GM12878 (cell line): ENCODE measurements around the gene ASTL. TPM values are rescaled to one million over a fixed set of nuclear protein-coding genes. Genes with fewer than 3 reads are reported as not detected.

Source experiments
- ATAC-seq: fragments of 200-7000 bp; cut with Tn5 transposase; 3 replicates; pipeline ENCODE4 v1.9.1; 2020; ENCODE audit warnings: mild to moderate bottlenecking, moderate library complexity
- BruUV-seq: library from RNA; stranded (reverse); fragments of 400-500 nt; replicated peaks from 2 replicates; lab custom pipeline; 2021; lab: Mats Ljungman, UMichigan
- CTCF ChIA-PET: fragments of 300-600 bp; sonication (Branson Sonifier 250); formaldehyde crosslinking; extraction: SDS; loops from one replicate; lab custom pipeline; 2021; ENCODE audit warnings: inconsistent platforms; lab: Yijun Ruan, JAX
- POLR2A ChIA-PET: fragments of 350-600 bp; formaldehyde crosslinking; extraction: SDS; loops from one replicate; lab custom pipeline; 2021; ENCODE audit warnings: inconsistent platforms; lab: Charles Lee
- RAD21 ChIA-PET: fragments of 300-600 bp; sonication (Branson Sonifier 250); formaldehyde crosslinking; loops from one replicate; lab custom pipeline; 2023; ENCODE audit warnings: antibody characterized with exemption; ENCODE audit not compliant: unreplicated experiment; lab: Charles Lee
- SMC1A ChIA-PET: fragments of 300-600 bp; sonication (Branson Sonifier 250); formaldehyde crosslinking; loops from one replicate; lab custom pipeline; 2023; ENCODE audit not compliant: unreplicated experiment, uncharacterized antibody; lab: Charles Lee
- DNase-seq: peaks from one replicate; pipeline ENCODE4 v3.0.0-alpha.2; 2011; ENCODE audit warnings: low read depth, low spot score
- FAIRE-seq: peaks from 3 replicates; lab custom pipeline; 2011; peaks lifted over from hg19 to GRCh38; lab: Jason Lieb, UNC
- H2AFZ ChIP-seq: 2 replicates; pipeline ENCODE4 v1.6.0; 2011; ENCODE audit warnings: low read depth, low read length, control low read depth; ENCODE audit not compliant: control insufficient read depth
- H3K27ac ChIP-seq: 2 replicates; pipeline ENCODE4 v1.5.1; 2011; ENCODE audit warnings: control low read depth; ENCODE audit not compliant: control insufficient read depth, insufficient read depth
- H3K27me3 ChIP-seq, 2 experiments: replicated peaks in 1 of 2; 2 replicates each; pipeline versions ENCODE4 v1.6.0 to v1.6.1; 2011; ENCODE audit warnings: low read length in 1 of 2; ENCODE audit not compliant: control insufficient read depth in 2 of 2, insufficient read depth in 2 of 2
- H3K36me3 ChIP-seq, 2 experiments: 2 replicates each; pipeline ENCODE4 v1.5.1; 2011; ENCODE audit warnings: low read length in 1 of 2; ENCODE audit not compliant: control insufficient read depth in 2 of 2, insufficient read depth in 2 of 2
- H3K4me1 ChIP-seq: 2 replicates; pipeline ENCODE4 v1.6.1; 2011; ENCODE audit warnings: mild to moderate bottlenecking, low read length, moderate library complexity, mixed read lengths; ENCODE audit not compliant: control insufficient read depth, insufficient read depth
- H3K4me2 ChIP-seq: 2 replicates; pipeline ENCODE4 v1.6.0; 2011; ENCODE audit warnings: control low read depth; ENCODE audit not compliant: control insufficient read depth, insufficient read depth
- H3K4me3 ChIP-seq: fragments of 200-600 bp; sonication (generic); 2 replicates; pipeline ENCODE4 v1.5.1; 2016
- H3K79me2 ChIP-seq: 2 replicates; pipeline ENCODE4 v1.6.0; 2011; ENCODE audit warnings: low read length; ENCODE audit not compliant: control insufficient read depth, insufficient read depth
- H3K9ac ChIP-seq: 2 replicates; pipeline ENCODE4 v1.8.0; 2011; ENCODE audit warnings: low read length, control low read depth, mixed read lengths; ENCODE audit not compliant: control insufficient read depth, insufficient read depth
- H3K9me3 ChIP-seq: replicated peaks from 3 replicates; pipeline ENCODE4 v1.5.1; 2011; ENCODE audit warnings: mild to moderate bottlenecking, low read length; ENCODE audit not compliant: control insufficient read depth, insufficient read depth
- H4K20me1 ChIP-seq: 2 replicates; pipeline ENCODE4 v1.6.0; 2011; ENCODE audit not compliant: control insufficient read depth, insufficient read depth
- ASH2L ChIP-seq: fragments of 300-600, 200-600 bp; sonication (generic); IDR thresholded peaks from 2 replicates; pipeline ENCODE4 v1.6.1; 2017; ENCODE audit warnings: low read depth, mild to moderate bottlenecking, borderline replicate concordance
- BHLHE40 ChIP-seq, 2 experiments: fragments of 450-650 bp in 1 of 2; IDR thresholded peaks; 2 replicates each; pipeline ENCODE4 v1.6.1; 2011 to 2017; ENCODE audit warnings: low read depth in 2 of 2, borderline replicate concordance in 1 of 2, improper control_type of control experiment in 1 of 2, low read length in 1 of 2, mild to moderate bottlenecking in 1 of 2
- CEBPB ChIP-seq, 2 experiments: fragments of 150-350 bp in 1 of 2; IDR thresholded peaks; 2 replicates each; pipeline ENCODE4 v1.6.1; 2012 to 2014; ENCODE audit warnings: low read depth in 2 of 2, low read length in 2 of 2, borderline replicate concordance in 1 of 2, inconsistent platforms in 1 of 2
- HCFC1 ChIP-seq: fragments of 150-350 bp; IDR thresholded peaks from 2 replicates; pipeline ENCODE4 v1.6.1; 2014; ENCODE audit warnings: low read length
- IKZF1 ChIP-seq: fragments of 450-650 bp; conservative IDR thresholded peaks from 2 replicates; pipeline ENCODE4 v1.6.1; 2017; ENCODE audit warnings: antibody characterized with exemption, mild to moderate bottlenecking
- MEF2A ChIP-seq: IDR thresholded peaks from 2 replicates; pipeline ENCODE4 v1.6.1; 2011; ENCODE audit warnings: low read depth, mild to moderate bottlenecking, low read length, moderate library complexity; ENCODE audit not compliant: insufficient read depth
- MYB ChIP-seq: fragments of 150-350 bp; IDR thresholded peaks from 2 replicates; pipeline ENCODE4 v1.6.1; 2014; ENCODE audit warnings: mild to moderate bottlenecking, low read depth, low read length, borderline replicate concordance
- NR2C1 ChIP-seq: fragments of 450-650 bp; IDR thresholded peaks from 2 replicates; pipeline ENCODE4 v1.6.1; 2017; ENCODE audit warnings: antibody characterized with exemption, mild to moderate bottlenecking, moderate library complexity
- NRF1 ChIP-seq: conservative IDR thresholded peaks from 2 replicates; pipeline ENCODE4 v1.6.1; 2011; ENCODE audit warnings: mild to moderate bottlenecking, low read depth, low read length, improper control_type of control experiment
- RELA ChIP-seq: fragments of 450-650 bp; IDR thresholded peaks from 2 replicates; pipeline ENCODE4 v1.8.0; 2014; ENCODE audit warnings: borderline replicate concordance; ENCODE audit not compliant: partially characterized antibody
- SIN3A ChIP-seq: IDR thresholded peaks from 2 replicates; pipeline ENCODE4 v1.6.1; 2012; ENCODE audit warnings: low read depth, low read length, improper control_type of control experiment
- SIX5 ChIP-seq: IDR thresholded peaks from 2 replicates; pipeline ENCODE4 v1.6.1; 2011; ENCODE audit warnings: mild to moderate bottlenecking, low read depth, low read length, moderate library complexity; ENCODE audit not compliant: severe bottlenecking
- SMC3 ChIP-seq: IDR thresholded peaks from 2 replicates; pipeline ENCODE4 v1.6.1; 2011; ENCODE audit warnings: low read length, improper control_type of control experiment, borderline replicate concordance
- SRF ChIP-seq, 2 experiments: IDR thresholded peaks; 2 replicates each; pipeline ENCODE4 v1.6.1; 2011; ENCODE audit warnings: low read depth in 2 of 2, low read length in 2 of 2, mild to moderate bottlenecking in 1 of 2, moderate library complexity in 1 of 2
- STAT1 ChIP-seq: fragments of 450-650 bp; conservative IDR thresholded peaks from 2 replicates; pipeline ENCODE4 v1.6.1; 2014; ENCODE audit warnings: antibody characterized with exemption, mild to moderate bottlenecking
- TAF1 ChIP-seq: IDR thresholded peaks from 2 replicates; pipeline ENCODE4 v1.6.1; 2011; ENCODE audit warnings: mild to moderate bottlenecking, low read depth, low read length, borderline replicate concordance
- ZNF384 ChIP-seq: IDR thresholded peaks from 2 replicates; pipeline ENCODE4 v1.6.1; 2012; ENCODE audit warnings: low read depth, mild to moderate bottlenecking, low read length, improper control_type of control experiment, borderline replicate concordance
- WGBS: methylation state at CpG from one replicate; pipeline ENCODE4 v1.1.6; 2016; ENCODE audit warnings: low lambda C conversion rate; ENCODE audit not compliant: insufficient replicate concordance, insufficient coverage; ENCODE audit errors: missing lambda C conversion rate; 5-methylcytosine and 5-hydroxymethylcytosine counted together
- in situ Hi-C: fragments of 300-500 bp; cut with MboI; formaldehyde crosslinking; loops from 9 replicates; pipeline ENCODE4 v1.14.3; 2018; ENCODE audit warnings: mixed read lengths
- intact Hi-C: fragments of 100-400 bp; cut with micrococcal nuclease; formaldehyde crosslinking; loops from one replicate; pipeline ENCODE4 v1.14.2; 2022; ENCODE audit not compliant: unreplicated experiment
- polyA plus RNA-seq, 11 experiments: library from polyadenylated mRNA; depleted of rRNA in 4 of 11; unstranded in 6 of 11; stranded (reverse) in 5 of 11; fragments of >200 nt; fragmentation: Nextera tagmentation in 4 of 11; fragmentation: Illumina TruSeq in 1 of 11; extraction: Ambion mirVana in 4 of 11; extraction: Trizol in 1 of 11; gene quantifications; 1 replicate in 1 of 11; 2 replicates in 10 of 11; pipeline versions ENCODE4 v1.2.1 to v1.2.3, GENCODE V29; 2011 to 2016; ENCODE audit warnings: inconsistent platforms in 2 of 11, missing spikeins in 2 of 11, low read depth in 1 of 11
- total RNA-seq, 4 experiments: library from RNA; depleted of rRNA in 3 of 4; stranded (reverse); fragments of >200 nt in 3 of 4; fragmentation: Illumina TruSeq in 1 of 4; extraction: Trizol in 1 of 4; gene quantifications; 2 replicates each; pipeline versions ENCODE4 v1.2.1 to v1.2.3, GENCODE V29; 2013 to 2021
- TF ChIP-seq, protein P1 (sequence below): IDR thresholded peaks from 2 replicates; pipeline ENCODE4 v1.6.1; 2012; ENCODE audit warnings: low read depth, low read length, improper control_type of control experiment

The ASTL gene
- total and polyA plus RNA-seq, 10 of the 15 experiments (the other 5 are each of a cell fraction or from before 2014, with no cell fraction given), result 0.18 to 1.0 (median 0.38) TPM; not detected in 4

DNA sequence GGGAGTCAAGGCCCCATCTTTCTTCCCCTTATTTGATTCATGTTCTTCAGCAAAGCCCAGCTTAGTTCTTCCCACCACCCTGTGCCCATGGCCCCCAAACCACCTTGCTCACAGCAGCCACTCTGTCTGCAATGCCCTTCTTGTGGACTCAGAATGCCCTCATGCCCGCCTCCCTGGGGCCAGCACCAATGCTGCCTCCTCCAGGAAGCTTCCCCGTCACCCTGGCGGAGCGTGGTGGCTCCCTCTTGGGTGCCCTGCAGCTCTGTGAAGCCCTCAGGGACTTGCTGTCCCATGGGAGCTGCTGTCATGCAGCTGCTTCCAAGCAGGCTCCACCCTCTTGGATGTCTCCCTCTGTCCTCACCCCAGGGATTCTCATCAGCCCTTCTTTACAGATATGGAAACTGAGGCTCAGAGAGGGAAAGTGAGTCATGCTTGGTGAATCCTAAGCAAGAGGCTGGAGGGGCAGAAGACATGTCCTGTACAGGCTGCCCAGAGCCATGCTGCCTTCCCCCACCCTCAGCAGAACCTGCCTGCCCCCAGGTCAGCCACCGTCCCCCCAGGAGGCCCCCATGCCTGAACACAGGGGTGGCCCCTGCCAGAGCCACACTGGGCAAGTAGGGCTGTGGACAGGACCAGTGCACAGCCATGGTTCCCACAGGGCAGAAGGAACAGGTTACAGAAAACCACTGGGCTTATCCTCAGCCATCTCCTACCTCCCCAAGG lies 18.8 kb upstream of the ASTL start (continued):
- TF ChIP-seq NR2C1 (no peak), MEF2A (no peak), HCFC1 (0 out of 2 replicates have a peak, but pooled peaks have one; percentile 6), STAT1 (no peak), SRF (IDR thresholded peaks at IDR 0.05; ENCODE audit: low read depth in 2 of 2, low read length in 2 of 2) (no peak), TAF1 (no peak)

- H3K4me3 ChIP-seq, result no peak overlapping the region
- H3K4me1 ChIP-seq, result peaks cover 47% of the 10 kb centered on the region
- no peaks in the 10 kb centered on the region for H3K36me3 ChIP-seq
- in situ Hi-C loops (no loop called here), intact Hi-C loops (no loop called here)
- peak overlapping the region; percentile 95 for H3K27ac ChIP-seq
- WGBS, result 55% methylated on average over 9 of the region's 10 CpGs
- H4K20me1 ChIP-seq, result no peaks in the 10 kb centered on the region
- peaks cover 3% of the 10 kb centered on the region; the same call in 2 of the 3 replicates for H3K9me3 ChIP-seq
- peak overlapping the region; percentile 78; the same call in 1 of the 2 replicates for H3K4me2 ChIP-seq
- H3K79me2 ChIP-seq, result no peaks in the 10 kb centered on the region
- BruUV-seq, result TSS peak; percentile 73
- peak; percentile 32 for ATAC-seq
- CTCF ChIA-PET, result interaction anchor here (1.1 to 4.2 kb wide), 7 partner anchors 10 to 20 kb away, joined by 3 to 42 read pairs (median 4); partner anchors contain the start of genes ASTL and DUSP2
- no peak for DNase-seq
- FAIRE-seq, result peak; percentile 59
- H2AFZ ChIP-seq, result peak overlapping the region; percentile 30; the same call in 1 of the 2 replicates
- no peaks in the 10 kb centered on the region for H3K27me3 ChIP-seq
- SMC1A ChIA-PET, result interaction anchor here (0.6 to 6.6 kb wide), 8 partner anchors 7 to 118 kb away, joined by 3 to 139 read pairs (median 4); partner anchors contain the start of genes ASTL and DUSP2
- RAD21 ChIA-PET, result interaction anchor here (0.7 to 6.3 kb wide), 6 partner anchors 8 to 18 kb away, joined by 3 to 182 read pairs (median 4); partner anchors contain the start of genes ASTL and DUSP2
- POLR2A ChIA-PET, result interaction anchor here (0.6 to 6.4 kb wide), 7 partner anchors 8 to 372 kb away, joined by 3 to 161 read pairs (median 4); partner anchors contain the start of genes ASTL and DUSP2
- H3K9ac ChIP-seq, result peak overlapping the region; percentile 68
- TF ChIP-seq STAT1 (no peak), SIN3A (no peak), NRF1 (no peak), RELA (peak; percentile 0), MYB (no peak), SMC3 (no peak), CEBPB (IDR thresholded peaks at IDR 0.05; ENCODE audit: borderline replicate concordance in 1 of 2, low read depth in 2 of 2, low read length in 2 of 2) (no peak), ASH2L (no peak), SIX5 (no peak), ZNF384 (no peak), BHLHE40 (IDR thresholded peaks at IDR 0.05; ENCODE audit: borderline replicate concordance in 1 of 2, low read depth in 2 of 2, low read length in 1 of 2) (peak; percentile 64 to 71), IKZF1 (peak; percentile 81)
- TF ChIP-seq, protein P1, sequence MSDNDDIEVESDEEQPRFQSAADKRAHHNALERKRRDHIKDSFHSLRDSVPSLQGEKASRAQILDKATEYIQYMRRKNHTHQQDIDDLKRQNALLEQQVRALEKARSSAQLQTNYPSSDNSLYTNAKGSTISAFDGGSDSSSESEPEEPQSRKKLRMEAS, result no peak
These were observed 17.9 kb upstream of the ASTL start for GRCh38 chr2:96156011-96156820.
